ENCODE data around the gene PRDM15. TPM values are rescaled to one million over a fixed set of nuclear protein-coding genes. Genes with fewer than 3 reads are reported as not detected.

PRDM15 gene
- total RNA-seq, 1 donor from 2014 or later: 5.4 TPM

DNA sequence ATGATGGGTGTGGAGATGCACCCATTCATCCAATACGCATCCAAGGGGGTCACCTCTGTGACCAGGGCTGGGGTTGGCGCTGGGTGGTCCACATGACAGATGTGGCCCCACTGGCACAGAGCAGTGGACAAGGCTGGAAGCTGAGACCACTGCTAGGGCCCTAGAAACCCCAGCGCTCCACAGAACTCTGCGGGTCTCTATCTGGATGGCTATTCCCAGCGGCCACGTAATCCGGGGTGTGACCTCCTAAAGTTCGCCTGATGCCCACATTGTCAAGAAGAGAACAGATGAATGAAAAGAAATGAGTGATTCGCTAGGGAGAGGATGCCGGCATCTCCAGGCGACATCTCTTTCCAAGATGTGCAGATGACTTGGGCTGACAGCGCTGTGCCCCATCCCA is 55.2 kb downstream of the PRDM15 start:
- Histone ChIP-seq H3K27me3 (ENCODE audit: control insufficient read depth, insufficient read depth, low read length) (no peaks in the 10 kb centered on the region), H3K36me3 (ENCODE audit: control insufficient read depth, insufficient read depth, low read length) (no peaks in the 10 kb centered on the region), H3K4me3 (ENCODE audit: low read depth, low read length) (no peak overlapping the region)
- DNase-seq (ENCODE audit: low read depth): no peak
- TF ChIP-seq, protein P1, sequence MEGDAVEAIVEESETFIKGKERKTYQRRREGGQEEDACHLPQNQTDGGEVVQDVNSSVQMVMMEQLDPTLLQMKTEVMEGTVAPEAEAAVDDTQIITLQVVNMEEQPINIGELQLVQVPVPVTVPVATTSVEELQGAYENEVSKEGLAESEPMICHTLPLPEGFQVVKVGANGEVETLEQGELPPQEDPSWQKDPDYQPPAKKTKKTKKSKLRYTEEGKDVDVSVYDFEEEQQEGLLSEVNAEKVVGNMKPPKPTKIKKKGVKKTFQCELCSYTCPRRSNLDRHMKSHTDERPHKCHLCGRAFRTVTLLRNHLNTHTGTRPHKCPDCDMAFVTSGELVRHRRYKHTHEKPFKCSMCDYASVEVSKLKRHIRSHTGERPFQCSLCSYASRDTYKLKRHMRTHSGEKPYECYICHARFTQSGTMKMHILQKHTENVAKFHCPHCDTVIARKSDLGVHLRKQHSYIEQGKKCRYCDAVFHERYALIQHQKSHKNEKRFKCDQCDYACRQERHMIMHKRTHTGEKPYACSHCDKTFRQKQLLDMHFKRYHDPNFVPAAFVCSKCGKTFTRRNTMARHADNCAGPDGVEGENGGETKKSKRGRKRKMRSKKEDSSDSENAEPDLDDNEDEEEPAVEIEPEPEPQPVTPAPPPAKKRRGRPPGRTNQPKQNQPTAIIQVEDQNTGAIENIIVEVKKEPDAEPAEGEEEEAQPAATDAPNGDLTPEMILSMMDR (IDR thresholded peaks at IDR 0.05; ENCODE audit: insufficient read depth, low read length, poor library complexity, severe bottlenecking): no peak

DNA sequence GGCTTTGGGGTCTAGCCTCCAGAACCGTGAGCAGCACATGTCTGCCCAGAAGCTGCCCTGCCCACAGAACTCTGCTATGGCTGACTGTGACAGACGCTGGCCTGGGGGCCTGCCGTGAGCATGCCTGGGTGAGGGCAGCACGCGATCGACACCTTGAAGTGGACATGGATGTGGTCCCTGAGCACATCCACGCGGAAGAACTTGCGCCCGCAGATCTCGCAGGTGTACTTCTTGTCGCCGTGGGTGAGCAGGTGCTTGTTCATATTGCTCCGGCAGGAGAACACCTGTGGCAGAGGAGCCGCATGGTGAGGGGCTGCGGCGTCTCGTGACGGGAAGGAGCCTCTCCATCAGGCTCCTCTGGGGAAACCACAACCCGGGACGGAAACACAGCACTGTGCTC is 56.0 kb downstream of the PRDM15 start:
- no peak for DNase-seq (ENCODE audit: low read depth)
- TF ChIP-seq, protein P1 (IDR thresholded peaks at IDR 0.05; ENCODE audit: insufficient read depth, low read length, poor library complexity, severe bottlenecking): no peak
- H3K36me3 ChIP-seq (ENCODE audit: control insufficient read depth, insufficient read depth, low read length): no peaks in the 10 kb centered on the region
- no peak overlapping the region for H3K4me3 ChIP-seq (ENCODE audit: low read depth, low read length)
- no peaks in the 10 kb centered on the region for H3K27me3 ChIP-seq (ENCODE audit: control insufficient read depth, insufficient read depth, low read length)

DNA sequence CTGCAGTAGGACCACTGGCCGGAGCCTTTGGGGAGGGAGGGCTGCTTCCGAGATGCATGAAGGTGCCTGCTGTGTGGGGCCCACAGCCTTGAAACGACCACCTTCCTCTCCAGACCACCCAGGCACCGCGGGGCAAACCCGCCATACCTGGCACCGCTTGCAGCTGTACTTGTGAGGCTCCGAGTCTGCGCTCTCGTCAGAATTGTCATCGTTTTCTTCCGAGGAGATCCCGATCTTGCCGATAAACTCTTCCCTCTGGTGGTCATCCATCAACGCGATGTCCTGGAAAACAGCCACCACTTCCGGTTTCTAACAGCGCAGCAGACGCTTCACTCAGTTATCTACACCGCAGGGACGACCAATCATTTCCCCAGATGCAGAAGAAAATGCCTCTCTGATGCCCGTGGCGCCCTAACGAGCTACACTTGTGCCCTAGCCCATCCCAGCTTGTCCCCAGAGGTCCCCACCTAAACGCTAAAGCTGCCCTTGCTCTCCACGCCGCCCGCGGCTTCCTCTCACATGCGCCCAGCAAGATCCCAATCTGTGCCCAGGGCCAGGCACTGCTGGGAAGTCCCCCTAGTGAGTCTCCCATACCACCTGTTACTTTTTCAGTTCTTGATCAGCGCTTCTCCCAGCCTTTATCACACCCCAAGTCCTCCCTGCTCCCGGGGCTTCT is 57.2 kb downstream of the PRDM15 start:
- no peaks in the 10 kb centered on the region for H3K27me3 ChIP-seq (ENCODE audit: control insufficient read depth, insufficient read depth, low read length)
- DNase-seq (ENCODE audit: low read depth): no peak
- H3K36me3 ChIP-seq (ENCODE audit: control insufficient read depth, insufficient read depth, low read length): no peaks in the 10 kb centered on the region
- TF ChIP-seq, protein P1 (IDR thresholded peaks at IDR 0.05; ENCODE audit: insufficient read depth, low read length, poor library complexity, severe bottlenecking): no peak
- H3K4me3 ChIP-seq (ENCODE audit: low read depth, low read length): no peak overlapping the region

DNA sequence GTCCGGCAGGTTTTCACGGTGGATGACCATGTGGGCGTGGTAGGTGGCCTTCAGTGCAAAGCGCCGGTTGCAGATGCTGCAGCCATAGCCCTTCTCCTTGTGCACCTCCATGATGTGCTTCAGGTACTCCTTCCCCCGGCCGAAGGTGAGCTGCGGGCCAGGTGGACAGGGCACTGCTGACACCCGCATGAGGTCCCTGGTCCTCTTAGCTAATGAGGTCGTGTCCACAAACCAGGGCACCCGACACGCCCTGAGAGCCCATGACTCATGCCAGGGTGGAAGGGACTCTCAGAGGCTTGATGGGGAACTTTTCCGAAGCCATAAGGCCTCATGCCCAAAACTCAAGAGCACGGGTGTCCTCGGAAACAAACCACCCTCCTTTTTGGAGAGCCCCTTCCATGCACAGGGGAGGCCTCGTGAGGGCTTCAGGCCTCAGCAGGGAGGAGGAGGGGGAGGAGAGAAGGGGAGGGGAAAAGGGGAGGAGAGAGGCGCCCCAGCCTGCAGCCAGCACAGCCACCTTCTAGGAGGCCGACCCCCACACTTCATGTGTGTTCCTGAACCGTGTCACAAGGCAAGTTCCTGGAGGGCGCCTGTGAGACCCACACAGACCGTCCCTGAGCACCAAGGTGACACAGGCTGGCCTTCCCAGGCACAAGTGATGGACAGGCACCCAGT is 57.9 kb downstream of the PRDM15 start:
- TF ChIP-seq, protein P1 (IDR thresholded peaks at IDR 0.05; ENCODE audit: insufficient read depth, low read length, poor library complexity, severe bottlenecking): no peak
- no peaks in the 10 kb centered on the region for H3K36me3 ChIP-seq (ENCODE audit: control insufficient read depth, insufficient read depth, low read length)
- DNase-seq (ENCODE audit: low read depth): no peak

DNA sequence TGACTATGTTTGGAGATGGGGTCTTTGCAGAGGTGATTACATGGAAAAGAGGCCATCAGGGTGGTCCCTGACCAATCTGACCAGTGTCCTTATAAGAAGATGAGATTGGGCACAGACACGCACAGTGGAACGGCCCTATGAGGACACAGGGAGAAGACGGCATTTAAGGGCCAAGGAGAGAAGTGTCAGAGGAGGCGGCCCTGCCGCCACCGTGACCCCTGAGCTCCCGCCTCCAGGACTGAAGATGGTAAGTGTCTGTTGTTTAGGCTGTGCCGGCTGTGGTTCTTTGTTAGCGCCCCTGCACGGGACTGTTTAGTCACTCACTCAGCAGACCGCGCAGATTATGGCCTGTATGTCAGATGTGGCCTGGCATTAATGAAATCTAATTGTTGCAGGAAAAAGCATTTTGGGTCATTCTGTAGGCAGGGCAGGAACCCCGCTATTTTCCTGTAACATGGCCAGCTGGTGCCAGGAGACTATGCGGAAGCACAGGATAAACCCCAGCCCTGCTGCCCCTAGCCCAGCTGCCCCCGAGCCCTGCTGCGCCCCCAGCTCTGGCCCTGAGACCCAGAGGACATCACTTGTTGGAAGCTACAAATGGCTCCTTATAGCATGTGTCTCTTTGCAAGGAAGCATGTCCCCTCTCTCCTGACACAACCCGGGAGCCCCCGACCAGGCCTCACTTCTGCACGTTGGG is 58.6 kb downstream of the PRDM15 start:
- no peak overlapping the region for H3K4me3 ChIP-seq (ENCODE audit: low read depth, low read length)
- no peaks in the 10 kb centered on the region for H3K27me3 ChIP-seq (ENCODE audit: control insufficient read depth, insufficient read depth, low read length)
- DNase-seq (ENCODE audit: low read depth): no peak
- TF ChIP-seq, protein P1 (IDR thresholded peaks at IDR 0.05; ENCODE audit: insufficient read depth, low read length, poor library complexity, severe bottlenecking): no peak
- peaks cover under 1% of the 10 kb centered on the region for H3K36me3 ChIP-seq (ENCODE audit: control insufficient read depth, insufficient read depth, low read length)

More for the DNA sequence above, 57.9 kb downstream of the PRDM15 start:
- Histone ChIP-seq H3K4me3 (ENCODE audit: low read depth, low read length) (no peak overlapping the region), H3K27me3 (ENCODE audit: control insufficient read depth, insufficient read depth, low read length) (no peaks in the 10 kb centered on the region)

Measured in kidney epithelial cell (primary cell).